RWPE2 (cell line): ENCODE measurements around the gene IQCE.

ENCODE experiments used
- ATAC-seq: fragments of 200-7000 bp; cut with Tn5 transposase; 3 replicates; pipeline ENCODE4 v1.9.1; 2021; ENCODE audit warnings: low read depth
- DNase-seq: peaks from one replicate; pipeline ENCODE4 v3.0.0-alpha.2; 2020; ENCODE audit warnings: low spot score
- H3K27ac ChIP-seq: fragments of 450-650 bp; 2 replicates; pipeline ENCODE4 v1.5.1; 2017; ENCODE audit warnings: mild to moderate bottlenecking; ENCODE audit not compliant: poor library complexity, severe bottlenecking
- H3K27me3 ChIP-seq: fragments of 250-450 bp; sonication (Bioruptor Pico); 2 replicates; pipeline ENCODE4 v1.5.1; 2021; ENCODE audit warnings: mild to moderate bottlenecking, moderate library complexity; ENCODE audit not compliant: insufficient read depth, poor library complexity, severe bottlenecking
- H3K36me3 ChIP-seq: fragments of 250-450 bp; sonication (Bioruptor Pico); 2 replicates; pipeline ENCODE4 v1.5.1; 2020; ENCODE audit warnings: low read depth, mild to moderate bottlenecking, moderate library complexity
- H3K4me1 ChIP-seq: fragments of 250-450 bp; sonication (Bioruptor Pico); 2 replicates; pipeline ENCODE4 v1.5.1; 2021; ENCODE audit warnings: mild to moderate bottlenecking, moderate library complexity; ENCODE audit not compliant: insufficient read depth, poor library complexity, severe bottlenecking
- H3K4me3 ChIP-seq: fragments of 250-450 bp; sonication (Bioruptor Pico); 2 replicates; pipeline ENCODE4 v1.5.1; 2021; ENCODE audit warnings: mild to moderate bottlenecking, moderate library complexity; ENCODE audit not compliant: severe bottlenecking
- H3K9me3 ChIP-seq: fragments of 250-450 bp; sonication (Bioruptor Pico); 2 replicates; pipeline ENCODE4 v1.5.1; 2021; ENCODE audit warnings: mild to moderate bottlenecking, moderate library complexity; ENCODE audit not compliant: severe bottlenecking
- CTCF ChIP-seq: fragments of 450-650 bp; IDR thresholded peaks from one replicate; pipeline ENCODE4 v1.5.1; 2017; ENCODE audit warnings: mild to moderate bottlenecking, moderate library complexity; ENCODE audit not compliant: poor library complexity, severe bottlenecking

The IQCE gene

GRCh38 chr7:2638224-2638991 is 79.6 kb downstream of the IQCE start:
- Histone ChIP-seq H3K27me3 (no peaks in the 10 kb centered on the region), H3K27ac (no peak overlapping the region), H3K36me3 (no peaks in the 10 kb centered on the region), H3K9me3 (no peaks in the 10 kb centered on the region), H3K4me3 (no peak overlapping the region), H3K4me1 (peaks cover 10% of the 10 kb centered on the region)
- TF ChIP-seq CTCF, result no peak
- ATAC-seq (no peak), DNase-seq (no peak)

- no peak for TF ChIP-seq CTCF
- ATAC-seq (no peak), DNase-seq (no peak)
- no peak overlapping the region for H3K4me3 ChIP-seq
- H3K27ac ChIP-seq, result no peak overlapping the region
- peaks cover 6% of the 10 kb centered on the region for H3K4me1 ChIP-seq
- H3K36me3 ChIP-seq, result no peaks in the 10 kb centered on the region
- H3K9me3 ChIP-seq, result no peaks in the 10 kb centered on the region
- no peaks in the 10 kb centered on the region for H3K27me3 ChIP-seq
Observed at GRCh38 chr7:2639181-2639681, 80.5 kb downstream of the IQCE start.

GRCh38 chr7:2639695-2640481 is 81.1 kb downstream of the IQCE start:
- peaks cover 6% of the 10 kb centered on the region for H3K4me1 ChIP-seq

GRCh38 chr7:2640482-2640830 is 81.7 kb downstream of the IQCE start:
- H3K4me1 ChIP-seq, result peaks cover 6% of the 10 kb centered on the region
- peak overlapping the region; percentile 43 for H3K27ac ChIP-seq
- TF ChIP-seq CTCF, result no peak
- ATAC-seq, result peak; percentile 13; the same call in 1 of the 3 replicates
- DNase-seq, result no peak
- H3K27me3 ChIP-seq, result no peaks in the 10 kb centered on the region
- no peak overlapping the region for H3K4me3 ChIP-seq
- H3K36me3 ChIP-seq, result no peaks in the 10 kb centered on the region
- H3K9me3 ChIP-seq, result no peaks in the 10 kb centered on the region

More at GRCh38 chr7:2639695-2640481, 81.1 kb downstream of the IQCE start:
- Histone ChIP-seq H3K27me3 (no peaks in the 10 kb centered on the region), H3K4me3 (no peak overlapping the region), H3K9me3 (no peaks in the 10 kb centered on the region), H3K36me3 (no peaks in the 10 kb centered on the region), H3K27ac (no peak overlapping the region)
- TF ChIP-seq CTCF, result no peak
- DNase-seq (no peak), ATAC-seq (no peak)
